K562 (cell line): ENCODE results near the gene HAPLN1. TPM values are rescaled to one million over a fixed set of nuclear protein-coding genes. Genes with fewer than 3 reads are reported as not detected.

Source experiments
- ATAC-seq: fragments of 200-7000 bp; cut with Tn5 transposase; 3 replicates; pipeline ENCODE4 v1.9.1; 2020; ENCODE audit warnings: moderate library complexity
- BruUV-seq: library from RNA; stranded (reverse); fragments of 400-500 nt; replicated peaks from 2 replicates; lab custom pipeline; 2021; lab: Mats Ljungman, UMichigan
- CTCF ChIA-PET: fragments of 300-600 bp; formaldehyde crosslinking; extraction: SDS; loops from one replicate; lab custom pipeline; 2021; ENCODE audit warnings: low intra/inter-chr PET ratio; lab: Yijun Ruan, JAX
- POLR2A ChIA-PET: fragments of 300-600, 350-650 bp; sonication (Branson Sonifier 250); formaldehyde crosslinking; extraction: SDS; loops from one replicate; lab custom pipeline; 2021; ENCODE audit warnings: antibody characterized with exemption, inconsistent platforms; lab: Yijun Ruan, JAX
- DNase-seq, 4 experiments: peaks; one replicate each; pipeline versions ENCODE4 v3.0.0 to v3.0.0-alpha.2; 2011 to 2018; ENCODE audit warnings: low spot score in 3 of 4, mixed read lengths in 3 of 4; ENCODE audit errors: extremely low read depth in 1 of 4
- FAIRE-seq: peaks from 2 replicates; lab custom pipeline; 2011; peaks lifted over from hg19 to GRCh38; lab: Jason Lieb, UNC
- H2AFZ ChIP-seq: 2 replicates; pipeline ENCODE4 v1.6.0; 2011; ENCODE audit warnings: low read depth, low read length, control low read depth, inconsistent platforms
- H3K27ac ChIP-seq: fragments of 200-600 bp; 3 replicates; pipeline ENCODE4 v1.8.0; 2011; ENCODE audit warnings: low read depth, mild to moderate bottlenecking, control low read depth, inconsistent platforms, low read length, moderate library complexity, mixed read lengths; ENCODE audit errors: extremely low read depth
- H3K27me3 ChIP-seq, 2 experiments: fragments of 300-600 bp in 1 of 2; 2 replicates in 1 of 2; 3 replicates in 1 of 2; pipeline versions ENCODE4 v1.6.0 to v1.8.0; 2011; ENCODE audit warnings: inconsistent platforms in 2 of 2, low read length in 2 of 2, mild to moderate bottlenecking in 1 of 2, mixed read lengths in 1 of 2, moderate library complexity in 1 of 2; ENCODE audit not compliant: control insufficient read depth in 2 of 2, insufficient read depth in 2 of 2
- H3K36me3 ChIP-seq: fragments of 300-600 bp; 3 replicates; pipeline ENCODE4 v1.8.0; 2011; ENCODE audit warnings: mild to moderate bottlenecking, low read length, inconsistent platforms; ENCODE audit not compliant: control insufficient read depth, insufficient read depth
- H3K4me1 ChIP-seq, 2 experiments: fragments of 200-600 bp in 1 of 2; replicated peaks in 1 of 2; 2 replicates in 1 of 2; 3 replicates in 1 of 2; pipeline versions ENCODE4 v1.5.1 to v1.8.0; 2011; ENCODE audit warnings: inconsistent platforms in 2 of 2, low read length in 2 of 2, mild to moderate bottlenecking in 1 of 2, mixed read lengths in 1 of 2, moderate library complexity in 1 of 2; ENCODE audit not compliant: control insufficient read depth in 2 of 2, insufficient read depth in 2 of 2
- H3K4me2 ChIP-seq: 2 replicates; pipeline ENCODE4 v1.6.1; 2011; ENCODE audit warnings: low read length, control low read depth, inconsistent platforms, mixed read lengths; ENCODE audit not compliant: insufficient read depth
- H3K4me3 ChIP-seq: fragments of 200-600 bp; sonication (generic), shearing (Covaris generic); 2 replicates; pipeline ENCODE4 v1.5.1; 2016; ENCODE audit warnings: control low read depth, inconsistent platforms
- H3K79me2 ChIP-seq: fragments of 200-600 bp; 3 replicates; pipeline ENCODE4 v1.8.0; 2011; ENCODE audit warnings: low read length, inconsistent platforms; ENCODE audit not compliant: control insufficient read depth, insufficient read depth
- H3K9ac ChIP-seq, 2 experiments: 2 replicates each; pipeline versions ENCODE4 v1.6.0 to v1.6.1; 2011; ENCODE audit warnings: low read depth in 2 of 2, low read length in 2 of 2, control low read depth in 1 of 2, inconsistent platforms in 1 of 2, mild to moderate bottlenecking in 1 of 2, mixed read lengths in 1 of 2; ENCODE audit not compliant: insufficient read depth in 1 of 2
- H3K9me1 ChIP-seq: one replicate; pipeline ENCODE4 v1.6.0; 2011; ENCODE audit warnings: inconsistent platforms, mild to moderate bottlenecking, low read length, moderate library complexity; ENCODE audit not compliant: control insufficient read depth, insufficient read depth
- H3K9me3 ChIP-seq: replicated peaks from 2 replicates; pipeline ENCODE4 v1.5.1; 2011; ENCODE audit warnings: low read depth, low read length, inconsistent platforms; ENCODE audit not compliant: control insufficient read depth, insufficient read depth
- H4K20me1 ChIP-seq: replicated peaks from 2 replicates; pipeline ENCODE4 v1.6.1; 2011; ENCODE audit warnings: low read length, inconsistent platforms, mixed read lengths; ENCODE audit not compliant: control insufficient read depth, insufficient read depth
- ZNF146 ChIP-seq: IDR thresholded peaks from one replicate; pipeline ENCODE4 v1.6.1; 2018; ENCODE audit warnings: missing compliant biosample characterization; ENCODE audit not compliant: unreplicated experiment
- WGBS: fragments of 100-300 bp; shearing (Covaris generic); methylation state at CpG from one replicate; pipeline ENCODE4 v1.1.6; 2016; ENCODE audit warnings: low coverage, mixed read lengths; ENCODE audit not compliant: insufficient coverage; ENCODE audit errors: missing lambda C conversion rate; 5-methylcytosine and 5-hydroxymethylcytosine counted together
- in situ Hi-C: fragments of 300-500 bp; cut with MboI; formaldehyde crosslinking; loops from 4 replicates; pipeline ENCODE4 v1.15.0; 2018; ENCODE audit warnings: inconsistent platforms, mixed read lengths
- intact Hi-C: fragments of 100-400 bp; cut with micrococcal nuclease; formaldehyde crosslinking; loops from 2 replicates; pipeline ENCODE4 v1.14.2; 2022
- polyA plus RNA-seq, 8 experiments: library from polyadenylated mRNA; depleted of rRNA in 4 of 8; stranded (reverse) in 5 of 8; unstranded in 3 of 8; fragments of >200 nt; fragmentation: Nextera tagmentation in 2 of 8; fragmentation: Illumina TruSeq in 1 of 8; extraction: Ambion mirVana in 2 of 8; extraction: Trizol in 1 of 8; gene quantifications; 2 replicates each; pipeline versions ENCODE4 v1.2.1 to v1.2.3, GENCODE V29; 2011 to 2014; ENCODE audit warnings: inconsistent platforms in 1 of 8, missing spikeins in 1 of 8
- total RNA-seq, 7 experiments: library from RNA; depleted of rRNA in 6 of 7; stranded (reverse); fragments of >200 nt in 6 of 7; fragmentation: Illumina TruSeq in 2 of 7; extraction: Trizol in 2 of 7; gene quantifications; 2 replicates each; pipeline versions ENCODE4 v1.2.1 to v1.2.3, GENCODE V29; 2011 to 2021; ENCODE audit warnings: low replicate concordance in 1 of 7
- TF ChIP-seq, protein P1 (sequence below), 2 experiments: fragments of 450-650 bp; IDR thresholded peaks; 2 replicates each; pipeline ENCODE4 v1.6.1; 2018; ENCODE audit warnings: mild to moderate bottlenecking in 2 of 2, low read depth in 1 of 2; ENCODE audit not compliant: partially characterized antibody in 2 of 2

Gene HAPLN1
- total and polyA plus RNA-seq, 9 of the 15 experiments (the other 6 are each of a cell fraction or from before 2014, with no cell fraction given): not detected

DNA sequence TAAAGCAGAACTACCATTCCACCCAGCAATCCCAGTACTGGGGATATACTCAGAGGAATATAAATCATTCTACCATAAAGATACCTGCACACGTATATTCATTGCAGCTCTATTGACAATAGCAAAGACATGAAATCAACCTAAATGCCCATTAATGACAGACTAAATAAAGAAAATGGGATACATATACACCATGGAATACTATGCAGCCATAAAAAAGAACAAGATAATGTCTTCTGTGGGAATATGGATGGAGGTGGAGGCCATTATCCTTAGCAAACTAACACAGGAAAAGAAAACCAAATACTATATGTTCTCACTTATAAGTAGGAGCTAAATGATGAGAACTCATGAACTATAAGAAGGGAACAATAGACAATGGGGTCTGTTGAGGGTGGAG is 12.5 kb downstream of the HAPLN1 start:
- TF ChIP-seq, protein P1, sequence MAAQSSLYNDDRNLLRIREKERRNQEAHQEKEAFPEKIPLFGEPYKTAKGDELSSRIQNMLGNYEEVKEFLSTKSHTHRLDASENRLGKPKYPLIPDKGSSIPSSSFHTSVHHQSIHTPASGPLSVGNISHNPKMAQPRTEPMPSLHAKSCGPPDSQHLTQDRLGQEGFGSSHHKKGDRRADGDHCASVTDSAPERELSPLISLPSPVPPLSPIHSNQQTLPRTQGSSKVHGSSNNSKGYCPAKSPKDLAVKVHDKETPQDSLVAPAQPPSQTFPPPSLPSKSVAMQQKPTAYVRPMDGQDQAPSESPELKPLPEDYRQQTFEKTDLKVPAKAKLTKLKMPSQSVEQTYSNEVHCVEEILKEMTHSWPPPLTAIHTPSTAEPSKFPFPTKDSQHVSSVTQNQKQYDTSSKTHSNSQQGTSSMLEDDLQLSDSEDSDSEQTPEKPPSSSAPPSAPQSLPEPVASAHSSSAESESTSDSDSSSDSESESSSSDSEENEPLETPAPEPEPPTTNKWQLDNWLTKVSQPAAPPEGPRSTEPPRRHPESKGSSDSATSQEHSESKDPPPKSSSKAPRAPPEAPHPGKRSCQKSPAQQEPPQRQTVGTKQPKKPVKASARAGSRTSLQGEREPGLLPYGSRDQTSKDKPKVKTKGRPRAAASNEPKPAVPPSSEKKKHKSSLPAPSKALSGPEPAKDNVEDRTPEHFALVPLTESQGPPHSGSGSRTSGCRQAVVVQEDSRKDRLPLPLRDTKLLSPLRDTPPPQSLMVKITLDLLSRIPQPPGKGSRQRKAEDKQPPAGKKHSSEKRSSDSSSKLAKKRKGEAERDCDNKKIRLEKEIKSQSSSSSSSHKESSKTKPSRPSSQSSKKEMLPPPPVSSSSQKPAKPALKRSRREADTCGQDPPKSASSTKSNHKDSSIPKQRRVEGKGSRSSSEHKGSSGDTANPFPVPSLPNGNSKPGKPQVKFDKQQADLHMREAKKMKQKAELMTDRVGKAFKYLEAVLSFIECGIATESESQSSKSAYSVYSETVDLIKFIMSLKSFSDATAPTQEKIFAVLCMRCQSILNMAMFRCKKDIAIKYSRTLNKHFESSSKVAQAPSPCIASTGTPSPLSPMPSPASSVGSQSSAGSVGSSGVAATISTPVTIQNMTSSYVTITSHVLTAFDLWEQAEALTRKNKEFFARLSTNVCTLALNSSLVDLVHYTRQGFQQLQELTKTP (IDR thresholded peaks at IDR 0.05; ENCODE audit: low read depth in 1 of 2, partially characterized antibody in 2 of 2): no peak
- peak; percentile 24 for TF ChIP-seq ZNF146
- Histone ChIP-seq H3K27ac (no peak overlapping the region), H3K9me1 (no peaks in the 10 kb centered on the region), H3K36me3 (no peaks in the 10 kb centered on the region), H3K9ac (no peak overlapping the region), H4K20me1 (no peaks in the 10 kb centered on the region), H3K27me3 (no peaks in the 10 kb centered on the region), H3K4me3 (no peak overlapping the region), H3K4me1 (no peaks in the 10 kb centered on the region), H3K4me2 (no peak overlapping the region), H2AFZ (no peak overlapping the region), H3K9me3 (no peaks in the 10 kb centered on the region), H3K79me2 (no peaks in the 10 kb centered on the region)
- WGBS: 0% methylated on average over 1 of the region's 1 CpG
- ChIA-PET CTCF (no interaction called here), POLR2A (interaction anchor here (0.6 kb wide), 1 partner anchor 559 kb away, joined by 3 read pairs; no protein-coding TSS in a partner anchor)
- intact Hi-C loops: no loop called here
- no peak for DNase-seq
- FAIRE-seq: no peak
- no TSS peak for BruUV-seq
- in situ Hi-C loops: no loop called here
- no peak for ATAC-seq
